T-helper 2 cell treated with Interferon-gamma antibody and Interleukin-4, amounts not matched to agents 100 ng/mL and 5 ng/mL, for 36 hours (primary cell): ENCODE data around the gene MKS1. TPM values are rescaled to one million over a fixed set of nuclear protein-coding genes. Genes with fewer than 3 reads are reported as not detected.

Experiments used
- intact Hi-C: fragments of 100-400 bp; cut with micrococcal nuclease; formaldehyde crosslinking; loops from one replicate; pipeline ENCODE4 v1.15.1; 2023
- total RNA-seq: library from RNA; stranded (reverse); gene quantifications from 2 replicates; pipeline ENCODE4 v1.2.3, GENCODE V29; 2022

The MKS1 gene
- total RNA-seq, 1 donor from 2014 or later, result 20.2 TPM

GRCh38 chr17:58245428-58246103 lies 26.5 kb upstream of the MKS1 start:
- intact Hi-C loops, result no loop called here

GRCh38 chr17:58244963-58245362 lies 25.9 kb upstream of the MKS1 start:
- intact Hi-C loops, result no loop called here

- intact Hi-C loops, result no loop called here
Measured at GRCh38 chr17:58242171-58242784, 23.2 kb upstream of the MKS1 start.

GRCh38 chr17:58239987-58240386 lies 20.9 kb upstream of the MKS1 start:
- intact Hi-C loops, result no loop called here

GRCh38 chr17:58238147-58238634 lies 19.1 kb upstream of the MKS1 start, which contains the start of gene LPO:
LPO (plus strand) TSS chr17:58238584; CDS start chr17:58242980, 4,396 bp downstream.
- intact Hi-C loops, result no loop called here

GRCh38 chr17:58236394-58236793 lies 17.3 kb upstream of the MKS1 start:
- intact Hi-C loops, result no loop called here

GRCh38 chr17:58235821-58236220 lies 16.8 kb upstream of the MKS1 start:
- intact Hi-C loops, result no loop called here

GRCh38 chr17:58234512-58234911 lies 15.5 kb upstream of the MKS1 start:
- intact Hi-C loops, result no loop called here

- intact Hi-C loops, result no loop called here
Measured at GRCh38 chr17:58233543-58233942, 14.5 kb upstream of the MKS1 start.

- intact Hi-C loops, result no loop called here
Measured at GRCh38 chr17:58232707-58233156, 13.7 kb upstream of the MKS1 start.

GRCh38 chr17:58231641-58232040 lies 12.6 kb upstream of the MKS1 start:
- intact Hi-C loops, result no loop called here

GRCh38 chr17:58229881-58230280 lies 10.8 kb upstream of the MKS1 start:
- intact Hi-C loops, result no loop called here

GRCh38 chr17:58229384-58229783 lies 10.3 kb upstream of the MKS1 start:
- intact Hi-C loops, result no loop called here

GRCh38 chr17:58228679-58229078 lies 9.6 kb upstream of the MKS1 start:
- intact Hi-C loops, result no loop called here

- intact Hi-C loops, result no loop called here
Measured at GRCh38 chr17:58227733-58228132, 8.7 kb upstream of the MKS1 start.

- intact Hi-C loops, result no loop called here
Measured at GRCh38 chr17:58224315-58224714, 5.3 kb upstream of the MKS1 start.

- intact Hi-C loops, result loop anchor here (2.0 kb wide), 1 partner anchor 29 kb away; no protein-coding TSS in a partner anchor
Measured at GRCh38 chr17:58219789-58220183, 731 bp upstream of the MKS1 start.

GRCh38 chr17:58217766-58218165 lies 1.3 kb downstream of the MKS1 start:
- intact Hi-C loops, result loop anchor here (2.0 kb wide), 1 partner anchor 31 kb away; no protein-coding TSS in a partner anchor

- intact Hi-C loops, result no loop called here
Measured at GRCh38 chr17:58215685-58216084, 3.4 kb downstream of the MKS1 start.

GRCh38 chr17:58210922-58211321 lies 8.1 kb downstream of the MKS1 start:
- intact Hi-C loops, result no loop called here

GRCh38 chr17:58208344-58208743 lies 10.7 kb downstream of the MKS1 start:
- intact Hi-C loops, result no loop called here

GRCh38 chr17:58207451-58207850 lies 11.6 kb downstream of the MKS1 start:
- intact Hi-C loops, result no loop called here

- intact Hi-C loops, result no loop called here
Measured at GRCh38 chr17:58205936-58206335, 13.1 kb downstream of the MKS1 start.
